Measurements from ENCODE around the gene ITGB1BP1. TPM values are rescaled to one million over a fixed set of nuclear protein-coding genes. Genes with fewer than 3 reads are reported as not detected.

ITGB1BP1 gene
- total RNA-seq, 1 experiment from 2014 or later = 36.7 TPM

Other genes with a start within 250 kb of the ITGB1BP1 start
- gene ASAP2, start 216.7 kb downstream of the ITGB1BP1 start, total RNA-seq (2014; rRNA removed; shearing (Covaris generic); ENCODE audit: low replicate concordance) = not detected in 2 replicates
- gene CPSF3, start 126 bp upstream of the ITGB1BP1 start, total RNA-seq (2014; rRNA removed; shearing (Covaris generic); ENCODE audit: low replicate concordance) = 52.5 and 72.6 TPM in 2 replicates
- 63.5 and 69.5 TPM in 2 replicates for gene IAH1, start 51.0 kb upstream of the ITGB1BP1 start, total RNA-seq (2014; rRNA removed; shearing (Covaris generic); ENCODE audit: low replicate concordance)
- gene ADAM17, start 132.3 kb upstream of the ITGB1BP1 start, total RNA-seq (2014; rRNA removed; shearing (Covaris generic); ENCODE audit: low replicate concordance) = 36.6 and 39.8 TPM in 2 replicates
- gene YWHAQ, start 207.5 kb upstream of the ITGB1BP1 start, total RNA-seq (2014; rRNA removed; shearing (Covaris generic); ENCODE audit: low replicate concordance) = 112 and 189 TPM in 2 replicates